CD8-positive, alpha-beta memory T cell (primary cell): ENCODE results near the gene ACSS1. TPM values are rescaled to one million over a fixed set of nuclear protein-coding genes. Genes with fewer than 3 reads are reported as not detected.

Source experiments
- CTCF ChIA-PET: fragments of 350-600 bp; sonication (Branson Sonifier 250); formaldehyde crosslinking; loops from one replicate; lab custom pipeline; 2021; ENCODE audit warnings: antibody characterized with exemption; lab: Charles Lee
- POLR2A ChIA-PET: fragments of 350-600 bp; sonication (Branson Sonifier 250); formaldehyde crosslinking; loops from one replicate; lab custom pipeline; 2021; ENCODE audit warnings: antibody characterized with exemption; lab: Charles Lee
- DNase-seq, 5 donors: peaks; one replicate each; pipeline versions ENCODE4 v3.0.0 to v3.0.0-alpha.2; 2020 to 2022; ENCODE audit warnings: mixed read lengths in 1 of 5
- H3K27ac ChIP-seq: one replicate; pipeline ENCODE4 v1.7.0; 2013; ENCODE audit warnings: low read depth, mild to moderate bottlenecking, low read length, moderate library complexity
- H3K27me3 ChIP-seq: 2 replicates; pipeline ENCODE4 v1.7.0; 2013; ENCODE audit warnings: low read length, mild to moderate bottlenecking; ENCODE audit not compliant: insufficient read depth, poor library complexity, severe bottlenecking
- H3K36me3 ChIP-seq: 2 replicates; pipeline ENCODE4 v1.7.0; 2013; ENCODE audit warnings: mild to moderate bottlenecking, low read length, moderate library complexity; ENCODE audit not compliant: insufficient read depth
- H3K4me1 ChIP-seq: 2 replicates; pipeline ENCODE4 v1.7.0; 2013; ENCODE audit warnings: mild to moderate bottlenecking, low read length, moderate library complexity; ENCODE audit not compliant: insufficient read depth
- H3K4me3 ChIP-seq: 2 replicates; pipeline ENCODE4 v1.7.0; 2013; ENCODE audit warnings: mild to moderate bottlenecking, low read length
- H3K9me3 ChIP-seq: 2 replicates; pipeline ENCODE4 v1.7.0; 2013; ENCODE audit warnings: mild to moderate bottlenecking, low read length
- H3K27ac Mint-ChIP-seq, 8 donors: one replicate each; pipeline ENCODE4 v1.8.0; 2020 to 2021; ENCODE audit warnings: mixed read lengths in 8 of 8, mild to moderate bottlenecking in 6 of 8, inconsistent platforms in 3 of 8, moderate library complexity in 3 of 8
- H3K27me3 Mint-ChIP-seq, 2 donors: one replicate each; pipeline ENCODE4 v1.8.0; 2020 to 2021; ENCODE audit warnings: mixed read lengths in 2 of 2, mild to moderate bottlenecking in 1 of 2, moderate library complexity in 1 of 2
- H3K36me3 Mint-ChIP-seq, 3 donors: one replicate each; pipeline ENCODE4 v1.8.0; 2020 to 2021; ENCODE audit warnings: mixed read lengths in 3 of 3, inconsistent platforms in 1 of 3, mild to moderate bottlenecking in 1 of 3
- H3K4me1 Mint-ChIP-seq, 3 donors: one replicate each; pipeline ENCODE4 v1.8.0; 2020 to 2021; ENCODE audit warnings: mixed read lengths in 3 of 3, inconsistent platforms in 1 of 3, mild to moderate bottlenecking in 1 of 3
- H3K4me3 Mint-ChIP-seq, 7 donors: one replicate each; pipeline ENCODE4 v1.8.0; 2020 to 2021; ENCODE audit warnings: mixed read lengths in 7 of 7, mild to moderate bottlenecking in 6 of 7, moderate library complexity in 4 of 7, inconsistent platforms in 2 of 7
- H3K9me3 Mint-ChIP-seq, 5 donors: one replicate each; pipeline ENCODE4 v1.8.0; 2020 to 2022; ENCODE audit warnings: mixed read lengths in 5 of 5, mild to moderate bottlenecking in 3 of 5, moderate library complexity in 2 of 5, inconsistent platforms in 1 of 5
- polyA plus RNA-seq: library from polyadenylated mRNA; unstranded; fragments of 300-500 nt; fragmentation: Illumina TruSeq; gene quantifications from one replicate; pipeline ENCODE4 v1.2.3, GENCODE V29; 2021
- total RNA-seq, 2 experiments: library from RNA; stranded (reverse); gene quantifications; one replicate each; pipeline ENCODE4 v1.2.3, GENCODE V29; 2021

Gene ACSS1
- total and polyA plus RNA-seq, 3 experiments from 2014 or later = 24.5 to 59.6 (median 24.8) TPM

GRCh38 chr20:25054995-25055629 lies 2.8 kb downstream of the ACSS1 start:
- peaks cover 60 to 79% (median 72%) of the 10 kb centered on the region in 3 donors for H3K4me1 Mint-ChIP-seq

GRCh38 chr20:25054096-25054820 lies 3.7 kb downstream of the ACSS1 start:
- POLR2A ChIA-PET = interaction anchor here (0.6 kb wide), 1 partner anchor 115 kb away, joined by 3 read pairs; no protein-coding TSS in a partner anchor
- H3K9me3 Mint-ChIP-seq = no peaks in the 10 kb centered on the region
- H3K27me3 Mint-ChIP-seq = no peaks in the 10 kb centered on the region
- H3K4me3 ChIP-seq = no peak overlapping the region
- H3K9me3 ChIP-seq = no peaks in the 10 kb centered on the region
- no peaks in the 10 kb centered on the region for H3K27me3 ChIP-seq
- H3K27ac Mint-ChIP-seq = peak overlapping the region; percentile 29 to 95 (median 83)
- CTCF ChIA-PET = interaction anchor here (0.9 to 2.6 kb wide), 3 partner anchors 11 to 19 kb away, joined by 3 to 12 read pairs (median 3); no protein-coding TSS in a partner anchor
- H3K36me3 Mint-ChIP-seq = peaks cover 0 to 44% (median 0%) of the 10 kb centered on the region in 3 donors
- peak in 1 of 5 donors; percentile 23 for DNase-seq
- H3K36me3 ChIP-seq = peaks cover 9% of the 10 kb centered on the region
- peaks cover 53% of the 10 kb centered on the region for H3K4me1 ChIP-seq
- peaks cover 65 to 85% (median 76%) of the 10 kb centered on the region in 3 donors for H3K4me1 Mint-ChIP-seq
- no peak overlapping the region for H3K27ac ChIP-seq
- peak overlapping the region in 6 of 7 donors; percentile 9 to 91 (median 78) for H3K4me3 Mint-ChIP-seq

More at GRCh38 chr20:25054995-25055629, 2.8 kb downstream of the ACSS1 start:
- Mint-ChIP-seq H3K27ac (peak overlapping the region; percentile 65 to 95 (median 92)), H3K27me3 (no peaks in the 10 kb centered on the region), H3K4me3 (peak overlapping the region; percentile 59 to 91 (median 89)), H3K36me3 (peaks cover 0 to 37% (median 0%) of the 10 kb centered on the region in 3 donors), H3K9me3 (no peaks in the 10 kb centered on the region)
- CTCF ChIA-PET = interaction anchor here (0.9 to 2.6 kb wide), 3 partner anchors 10 to 20 kb away, joined by 3 to 12 read pairs (median 3); no protein-coding TSS in a partner anchor
- Histone ChIP-seq H3K4me3 (no peak overlapping the region), H3K36me3 (peaks cover 9% of the 10 kb centered on the region), H3K27ac (no peak overlapping the region), H3K9me3 (no peaks in the 10 kb centered on the region), H3K4me1 (peaks cover 57% of the 10 kb centered on the region), H3K27me3 (no peaks in the 10 kb centered on the region)
- DNase-seq = peak in 1 of 5 donors; percentile 9
- POLR2A ChIA-PET = no interaction called here

GRCh38 chr20:25053255-25054031 lies 4.5 kb downstream of the ACSS1 start:
- Histone ChIP-seq H3K4me3 (no peak overlapping the region), H3K4me1 (peaks cover 45% of the 10 kb centered on the region), H3K27me3 (no peaks in the 10 kb centered on the region), H3K36me3 (peaks cover 9% of the 10 kb centered on the region), H3K9me3 (no peaks in the 10 kb centered on the region), H3K27ac (no peak overlapping the region)
- ChIA-PET CTCF (interaction anchor here (2.6 kb wide), 1 partner anchor 11 kb away, joined by 12 read pairs; no protein-coding TSS in a partner anchor), POLR2A (no interaction called here)
- peaks cover 63 to 85% (median 76%) of the 10 kb centered on the region in 3 donors for H3K4me1 Mint-ChIP-seq
- H3K27ac Mint-ChIP-seq = peak overlapping the region in 7 of 8 donors; percentile 27 to 95 (median 76)
- DNase-seq = peak in 1 of 5 donors; percentile 12
- peak overlapping the region in 2 of 7 donors; percentile 9 to 74 for H3K4me3 Mint-ChIP-seq
- no peaks in the 10 kb centered on the region for H3K27me3 Mint-ChIP-seq
- peaks cover 0 to 49% (median 0%) of the 10 kb centered on the region in 3 donors for H3K36me3 Mint-ChIP-seq
- no peaks in the 10 kb centered on the region for H3K9me3 Mint-ChIP-seq

- POLR2A ChIA-PET = no interaction called here
- Mint-ChIP-seq H3K4me1 (peaks cover 64 to 94% (median 82%) of the 10 kb centered on the region in 3 donors), H3K4me3 (peak overlapping the region in 1 of 7 donors; percentile 12), H3K27me3 (no peaks in the 10 kb centered on the region), H3K9me3 (no peaks in the 10 kb centered on the region), H3K27ac (peak overlapping the region in 6 of 8 donors; percentile 19 to 76 (median 54)), H3K36me3 (peaks cover 0 to 57% (median 0%) of the 10 kb centered on the region in 3 donors)
- H3K9me3 ChIP-seq = no peaks in the 10 kb centered on the region
- H3K27me3 ChIP-seq = no peaks in the 10 kb centered on the region
- DNase-seq = peak in 1 of 5 donors; percentile 33
- H3K4me1 ChIP-seq = peaks cover 43% of the 10 kb centered on the region
- H3K27ac ChIP-seq = no peak overlapping the region
- peaks cover 9% of the 10 kb centered on the region for H3K36me3 ChIP-seq
- no peak overlapping the region for H3K4me3 ChIP-seq
- CTCF ChIA-PET = interaction anchor here (2.6 kb wide), 1 partner anchor 12 kb away, joined by 12 read pairs; no protein-coding TSS in a partner anchor
These were observed 5.4 kb downstream of the ACSS1 start for GRCh38 chr20:25052255-25053194.

GRCh38 chr20:25051386-25052155 lies 6.4 kb downstream of the ACSS1 start:
- no peak overlapping the region for H3K4me3 Mint-ChIP-seq

GRCh38 chr20:25050501-25051350 lies 7.2 kb downstream of the ACSS1 start:
- Mint-ChIP-seq H3K9me3 (no peaks in the 10 kb centered on the region), H3K4me1 (peaks cover 54 to 83% (median 73%) of the 10 kb centered on the region in 3 donors), H3K4me3 (peak overlapping the region in 1 of 7 donors; percentile 82), H3K27me3 (no peaks in the 10 kb centered on the region), H3K36me3 (peaks cover 0 to 68% (median 0%) of the 10 kb centered on the region in 3 donors), H3K27ac (peak overlapping the region in 6 of 8 donors; percentile 42 to 86 (median 78))
- Histone ChIP-seq H3K9me3 (no peaks in the 10 kb centered on the region), H3K36me3 (peaks cover 9% of the 10 kb centered on the region), H3K27ac (no peak overlapping the region), H3K4me1 (peaks cover 30% of the 10 kb centered on the region), H3K4me3 (no peak overlapping the region), H3K27me3 (no peaks in the 10 kb centered on the region)
- POLR2A ChIA-PET = no interaction called here
- DNase-seq = peak in 1 of 5 donors; percentile 39
- CTCF ChIA-PET = interaction anchor here (1.1 kb wide), 2 partner anchors 8 to 57 kb away, joined by 3 read pairs; no protein-coding TSS in a partner anchor

More at GRCh38 chr20:25051386-25052155, 6.4 kb downstream of the ACSS1 start:
- ChIA-PET CTCF (no interaction called here), POLR2A (no interaction called here)
- Histone ChIP-seq H3K27me3 (no peaks in the 10 kb centered on the region), H3K27ac (no peak overlapping the region), H3K9me3 (no peaks in the 10 kb centered on the region), H3K4me1 (peaks cover 39% of the 10 kb centered on the region), H3K36me3 (peaks cover 9% of the 10 kb centered on the region), H3K4me3 (no peak overlapping the region)
- H3K36me3 Mint-ChIP-seq = peaks cover 0 to 65% (median 0%) of the 10 kb centered on the region in 3 donors
- peak in 1 of 5 donors; percentile 16 for DNase-seq
- H3K9me3 Mint-ChIP-seq = no peaks in the 10 kb centered on the region
- no peaks in the 10 kb centered on the region for H3K27me3 Mint-ChIP-seq
- H3K27ac Mint-ChIP-seq = peak overlapping the region in 6 of 8 donors; percentile 30 to 90 (median 78)
- H3K4me1 Mint-ChIP-seq = peaks cover 62 to 92% (median 82%) of the 10 kb centered on the region in 3 donors
